IPS-NIHi11 (cell line): ENCODE measurements around the gene LRP1.

ENCODE experiments used
- DNase-seq: peaks from one replicate; pipeline ENCODE4 v3.0.0; 2012; ENCODE audit warnings: mixed read lengths, low spot score

LRP1 gene

DNA sequence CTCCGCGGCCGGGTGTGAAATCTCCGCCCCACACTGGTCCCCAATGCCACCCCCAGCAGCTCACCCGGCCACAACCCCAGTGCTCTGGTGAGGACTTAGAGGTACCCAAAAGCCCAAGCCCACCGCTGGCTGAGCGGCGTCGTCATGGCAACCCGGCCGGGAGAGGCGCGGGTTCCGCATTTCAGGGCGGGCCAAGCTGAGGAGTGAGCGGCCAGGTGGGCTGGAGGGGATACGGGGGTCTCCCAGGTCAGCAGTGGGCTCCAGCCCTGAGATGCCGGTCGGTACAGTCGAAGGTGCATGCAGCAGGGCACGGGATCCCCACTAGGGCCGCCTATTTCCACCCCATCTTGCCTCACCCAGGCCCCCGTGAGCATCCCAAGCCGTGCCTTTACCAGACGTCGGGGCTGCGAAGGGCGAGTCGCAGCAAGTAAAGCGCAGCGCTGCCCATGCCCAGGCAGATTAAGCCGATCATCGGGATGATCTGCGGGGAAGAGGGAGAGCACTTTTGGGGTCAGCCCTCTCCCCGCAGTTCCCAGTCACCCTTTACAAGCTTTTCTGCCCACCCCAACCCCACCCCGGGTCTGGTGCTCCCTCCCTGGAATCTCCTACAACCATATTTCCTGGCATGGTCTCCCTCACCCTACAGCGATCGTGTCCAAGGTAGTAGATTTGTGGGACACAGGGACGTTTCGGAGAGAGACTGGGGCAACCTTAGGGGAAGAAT is 108.1 kb downstream of the LRP1 start:
- DNase-seq = no peak

DNA sequence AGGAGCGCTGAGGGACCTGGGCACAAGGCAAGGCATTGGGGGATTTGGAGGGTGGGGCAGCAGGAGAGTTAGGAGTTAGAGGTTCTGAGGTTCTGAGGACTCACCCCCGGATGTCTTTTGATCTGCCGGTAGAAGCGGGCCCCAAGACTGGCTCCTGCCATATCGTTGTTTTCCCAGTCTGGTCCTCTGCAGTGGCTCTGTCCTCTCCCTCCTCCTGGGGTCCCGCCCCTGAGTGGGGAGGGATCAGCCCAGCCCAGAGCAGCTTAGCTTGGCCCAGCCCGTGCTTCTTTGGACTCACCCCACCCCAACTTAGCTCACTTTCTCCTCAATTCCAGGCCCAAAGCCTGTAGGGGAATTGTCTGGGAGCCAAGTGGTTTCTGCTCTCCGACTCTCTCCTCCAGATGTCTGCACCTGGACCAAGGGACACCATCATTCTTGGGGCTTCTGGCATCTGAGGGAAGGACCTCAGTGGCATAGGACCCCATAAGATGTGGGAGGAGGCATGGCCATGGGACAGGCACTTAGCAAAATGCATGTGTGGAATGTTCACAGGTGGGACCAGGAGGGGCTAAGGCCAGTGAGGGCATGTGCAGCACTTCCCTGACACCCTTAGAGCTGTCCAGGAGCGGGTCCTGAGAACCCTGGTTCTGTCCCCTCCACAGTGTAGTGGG is 108.8 kb downstream of the LRP1 start:
- no peak for DNase-seq

DNA sequence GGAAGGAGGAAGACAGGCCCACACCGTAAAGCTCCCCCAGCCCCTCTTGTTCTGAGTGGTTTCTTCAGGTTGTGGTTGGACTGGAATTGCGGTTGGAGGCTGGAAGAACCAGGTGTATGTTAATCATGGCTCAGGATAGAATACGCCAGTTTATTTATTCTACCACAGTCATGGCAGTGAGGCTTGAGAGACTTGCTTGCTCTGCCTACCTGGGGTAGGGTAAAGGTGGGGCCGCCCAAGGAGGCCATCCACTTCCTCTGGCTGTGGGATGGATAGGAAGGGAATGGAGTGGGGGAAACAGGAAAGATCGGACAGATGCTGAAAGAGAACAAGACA is 109.3 kb downstream of the LRP1 start:
- no peak for DNase-seq

DNA sequence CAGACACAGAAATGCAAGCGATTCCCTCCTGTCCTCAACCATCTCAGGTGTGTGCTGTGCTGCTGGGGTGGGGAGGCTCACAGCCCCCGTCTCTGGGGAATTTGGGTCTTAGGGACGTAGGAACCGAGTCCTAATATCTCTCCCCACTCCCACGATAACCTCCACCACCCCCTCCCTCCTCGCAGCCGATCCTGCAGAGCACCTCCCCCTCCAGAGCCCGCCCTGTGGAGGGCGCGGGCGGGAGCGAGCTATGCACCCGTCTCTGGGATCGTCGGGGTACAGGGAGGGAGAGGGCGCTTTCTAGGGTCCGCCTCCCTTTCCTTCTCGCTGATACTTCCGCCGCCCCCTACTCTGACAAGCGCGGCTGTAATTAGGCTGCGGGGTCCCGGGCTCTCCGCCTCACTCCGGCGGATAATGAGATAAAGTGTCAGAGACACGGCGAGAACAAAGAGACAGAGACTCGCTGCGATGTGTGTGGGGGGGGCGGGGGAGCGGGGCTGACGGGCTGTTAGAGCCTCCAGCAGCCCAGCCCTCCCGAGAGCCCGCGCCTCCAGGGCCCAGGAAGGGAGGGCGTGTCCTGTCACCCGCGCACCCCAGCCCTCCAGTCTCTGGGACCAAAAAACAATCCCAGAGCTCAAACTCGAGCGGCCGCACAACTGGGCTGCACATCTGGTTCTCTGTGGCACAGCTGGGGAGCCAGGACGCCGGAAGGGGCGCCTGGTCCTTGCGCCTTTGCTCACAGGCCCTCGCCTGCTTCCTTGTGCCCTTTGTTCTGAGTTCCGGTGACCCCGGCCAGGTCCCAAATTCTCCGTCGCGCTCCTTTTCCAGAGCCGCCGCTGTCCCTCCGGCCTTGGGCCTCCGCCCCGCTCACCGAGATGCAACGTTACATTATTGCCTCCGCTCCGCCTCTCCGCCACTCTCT is 109.9 kb downstream of the LRP1 start:
- DNase-seq = no peak

DNA sequence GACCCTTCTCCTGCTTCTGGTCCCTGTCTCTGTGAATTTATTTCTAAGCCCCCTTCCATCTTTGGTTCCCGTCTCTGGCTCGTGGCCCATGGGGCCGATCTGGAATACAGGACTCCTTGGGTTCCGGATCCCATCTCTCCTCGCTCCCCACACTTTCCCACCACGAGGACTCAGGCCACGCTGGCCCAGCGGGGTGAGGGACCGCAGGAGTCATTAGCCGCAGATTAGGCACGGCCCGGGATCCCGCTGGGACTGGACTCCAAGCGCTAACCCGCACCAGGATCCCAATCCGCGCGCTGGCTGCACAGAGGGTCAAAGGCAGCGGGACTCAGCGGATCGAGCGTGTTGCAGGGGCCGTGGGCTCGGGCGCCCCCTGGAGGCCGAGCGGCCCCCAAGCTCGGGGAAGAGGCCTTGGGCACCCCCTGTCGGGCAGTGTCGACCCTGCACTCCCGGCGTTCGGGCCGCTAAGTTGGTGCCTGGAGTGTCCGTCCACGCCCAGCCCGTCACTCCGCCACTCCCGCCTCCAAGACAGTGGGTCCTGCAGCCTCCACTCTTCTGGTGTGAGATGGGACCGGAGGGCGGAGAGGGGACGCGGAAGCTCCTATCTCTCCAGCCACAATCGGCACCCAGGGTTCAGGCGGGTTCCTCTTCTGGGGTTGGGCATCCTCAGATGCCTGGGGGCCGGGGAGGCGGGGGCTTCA is 110.7 kb downstream of the LRP1 start:
- DNase-seq = peak; percentile 90

DNA sequence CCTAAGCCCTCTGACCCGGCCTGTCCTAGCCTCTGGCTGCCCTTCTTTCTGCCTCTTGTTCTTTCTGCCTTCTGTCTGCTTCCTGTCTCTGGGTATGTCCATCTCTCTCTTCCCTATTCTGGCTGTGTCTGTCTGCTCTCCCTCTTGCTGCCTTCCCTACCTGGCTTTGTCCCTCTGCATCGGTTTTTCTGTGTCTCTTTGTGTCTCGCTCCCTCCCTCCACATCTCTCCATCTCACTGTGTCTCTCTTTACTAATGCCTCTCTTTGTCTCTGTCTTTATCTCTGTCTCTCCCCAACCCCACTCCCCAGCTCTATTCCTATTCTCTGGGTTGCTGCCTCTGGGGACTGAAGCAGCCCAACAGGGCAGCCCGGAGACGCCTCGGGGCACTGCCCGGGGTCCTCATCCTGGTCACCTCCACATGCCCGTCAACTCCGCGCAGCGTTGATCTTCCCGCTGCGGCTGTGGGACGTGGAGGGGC is 111.3 kb downstream of the LRP1 start:
- DNase-seq = no peak

DNA sequence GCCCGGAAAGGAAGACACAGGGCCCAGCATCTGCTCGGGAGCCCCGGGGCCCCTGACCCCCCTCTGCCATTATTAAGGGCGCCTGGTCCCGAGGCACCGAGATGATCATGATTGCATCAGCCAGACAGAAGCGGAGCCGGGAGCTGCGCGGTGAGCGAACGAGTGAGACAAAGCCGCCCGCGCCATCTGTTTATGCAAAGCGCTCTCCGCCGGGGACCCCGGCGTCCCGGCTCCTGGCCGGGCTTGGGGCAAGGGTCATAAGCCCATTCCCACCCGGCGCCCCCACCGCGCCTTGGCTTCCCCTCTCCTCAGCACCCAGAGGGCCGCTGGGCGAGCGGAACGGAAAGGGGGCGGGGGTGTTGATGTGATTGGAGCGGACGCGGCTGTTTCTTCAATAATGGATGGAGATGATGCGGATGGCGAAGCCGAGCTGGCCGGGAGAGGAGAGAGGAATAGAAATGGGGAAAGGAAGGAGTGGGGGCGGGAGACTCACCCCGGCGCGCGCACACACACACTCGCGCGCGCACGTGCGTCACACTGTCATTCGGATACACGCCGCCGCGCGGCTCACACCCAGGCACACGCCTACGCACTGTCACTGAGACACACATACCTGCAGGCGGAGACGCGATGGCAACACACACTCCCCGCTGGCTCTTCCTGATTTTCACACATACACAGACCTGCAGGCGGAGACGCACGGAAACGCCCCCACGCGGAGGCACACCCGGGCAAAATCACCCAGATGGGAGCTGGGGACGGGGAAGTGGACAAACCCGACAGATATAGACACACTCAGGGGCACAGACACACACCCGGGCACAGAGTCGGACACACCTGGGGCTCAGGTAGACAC is 112.0 kb downstream of the LRP1 start:
- peak; percentile 51 for DNase-seq

DNA sequence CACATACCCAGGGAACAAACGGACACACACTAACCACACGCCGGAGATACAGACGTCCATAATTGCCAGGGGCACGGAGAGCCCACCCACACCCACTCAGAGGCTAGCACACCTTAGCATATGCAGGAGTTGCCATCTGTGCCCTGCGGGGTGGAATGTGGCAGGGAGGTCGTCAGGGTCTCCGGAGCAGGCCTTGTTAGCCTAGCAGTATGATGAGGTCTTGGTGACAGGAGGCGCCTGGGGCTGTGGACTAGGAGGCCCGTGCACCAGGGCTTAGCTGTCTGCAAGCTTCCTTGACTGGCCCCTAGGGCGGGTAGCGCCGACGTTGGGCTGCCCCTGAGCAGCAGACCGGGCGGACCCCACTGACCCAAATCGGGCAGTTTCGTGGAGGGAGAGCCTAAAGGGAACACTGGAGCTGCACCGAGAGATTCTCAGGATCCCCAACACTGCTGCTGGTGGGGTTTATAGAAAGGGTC is 112.7 kb downstream of the LRP1 start:
- peak; percentile 46 for DNase-seq

DNA sequence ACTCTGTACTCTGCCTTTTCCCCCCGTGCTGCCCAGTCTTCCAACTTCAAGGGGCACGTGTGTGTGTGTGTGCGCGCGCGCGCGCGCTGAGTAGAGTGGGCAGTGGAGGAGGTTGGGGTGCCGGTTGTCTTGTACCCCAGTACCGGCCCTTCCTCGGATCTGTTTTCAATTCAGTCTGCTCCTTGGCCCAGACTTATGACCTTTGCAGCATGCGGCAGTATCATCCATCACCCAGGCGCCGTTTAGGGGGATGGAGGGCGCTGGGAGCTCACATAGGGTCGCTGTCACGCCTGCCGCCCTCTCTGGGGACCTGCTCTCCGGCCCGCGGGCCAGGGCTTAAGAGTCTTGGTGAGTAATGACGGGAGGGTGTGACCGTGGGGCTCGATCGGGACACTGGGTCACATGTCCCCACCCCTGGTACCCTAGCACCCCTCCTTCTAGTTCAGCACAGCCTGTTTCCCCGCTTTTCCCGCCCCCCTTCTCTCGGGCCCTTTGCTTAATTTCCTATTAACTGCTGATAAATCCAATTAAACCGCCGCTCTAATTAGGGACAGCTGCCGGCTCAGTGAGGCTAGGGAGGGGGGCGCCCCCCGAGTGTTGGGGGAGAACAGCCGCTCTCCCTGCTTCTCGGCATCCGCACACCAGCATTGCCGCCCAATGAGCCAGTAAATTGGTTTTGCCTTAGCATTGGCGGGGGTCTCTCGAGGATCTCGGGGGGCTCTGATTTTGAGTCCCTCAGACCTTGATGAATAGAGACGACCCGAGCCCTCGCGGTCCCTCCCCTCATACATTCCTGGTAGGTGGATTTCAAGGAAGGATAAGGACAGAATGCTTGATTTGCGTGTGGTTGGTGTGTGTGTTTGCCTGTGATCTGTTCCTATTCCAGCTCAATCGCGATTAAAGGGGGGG is 113.4 kb downstream of the LRP1 start:
- no peak for DNase-seq

DNA sequence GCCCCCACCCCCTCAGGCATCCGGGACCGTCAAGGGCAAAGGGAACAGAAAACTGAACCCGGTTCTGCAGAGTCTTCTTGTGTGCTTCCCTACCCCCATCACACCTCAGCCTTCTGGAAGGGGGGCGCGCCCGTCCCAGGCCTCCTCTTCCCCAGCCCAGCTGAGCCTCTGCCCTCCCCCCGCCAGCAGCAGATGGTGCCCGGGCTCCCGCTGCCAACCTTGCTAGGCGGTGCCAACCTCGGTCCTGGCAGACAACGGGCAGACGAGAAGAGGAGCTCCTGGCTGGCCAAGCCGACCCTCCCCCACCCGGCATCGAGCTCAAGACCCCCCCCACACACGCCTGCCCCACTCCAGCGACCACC is 114.0 kb downstream of the LRP1 start:
- no peak for DNase-seq

DNA sequence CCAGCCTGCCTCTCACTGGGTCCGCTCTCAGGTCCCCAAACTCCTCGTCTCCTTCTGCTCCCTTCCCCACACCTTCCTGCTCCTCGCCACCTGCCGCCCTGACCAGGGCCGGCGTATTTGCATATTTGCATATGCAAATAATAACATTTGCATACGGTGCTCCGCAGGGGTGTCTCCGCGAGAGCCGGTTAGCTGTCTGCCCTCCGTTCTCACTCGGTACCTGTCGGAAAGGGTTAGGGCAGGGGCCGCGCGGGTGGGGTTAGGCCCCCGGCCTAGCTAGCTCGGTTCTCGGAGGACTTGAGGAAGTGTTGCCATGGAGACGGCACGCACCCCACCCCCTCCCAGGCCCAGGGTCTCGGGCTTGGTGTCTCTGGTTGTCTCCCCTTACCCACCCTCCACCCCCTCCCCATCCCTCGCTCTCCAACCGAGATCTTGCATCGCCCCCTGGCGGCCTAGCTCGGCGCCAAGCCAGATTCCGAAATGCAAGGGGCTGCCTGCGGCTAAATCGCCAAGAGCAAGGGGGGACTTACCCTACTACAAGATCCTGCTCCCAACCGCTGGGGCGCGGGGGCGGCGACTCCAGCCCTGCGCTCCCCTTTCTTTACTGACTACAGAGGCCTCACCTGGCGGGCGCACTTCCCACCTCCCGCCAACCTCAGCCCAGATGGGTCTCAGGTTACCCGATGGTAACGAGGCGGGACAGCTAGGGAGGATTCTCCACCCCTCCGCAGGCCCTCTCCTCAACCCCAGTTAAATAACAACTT is 114.6 kb downstream of the LRP1 start:
- peak; percentile 83 for DNase-seq

DNA sequence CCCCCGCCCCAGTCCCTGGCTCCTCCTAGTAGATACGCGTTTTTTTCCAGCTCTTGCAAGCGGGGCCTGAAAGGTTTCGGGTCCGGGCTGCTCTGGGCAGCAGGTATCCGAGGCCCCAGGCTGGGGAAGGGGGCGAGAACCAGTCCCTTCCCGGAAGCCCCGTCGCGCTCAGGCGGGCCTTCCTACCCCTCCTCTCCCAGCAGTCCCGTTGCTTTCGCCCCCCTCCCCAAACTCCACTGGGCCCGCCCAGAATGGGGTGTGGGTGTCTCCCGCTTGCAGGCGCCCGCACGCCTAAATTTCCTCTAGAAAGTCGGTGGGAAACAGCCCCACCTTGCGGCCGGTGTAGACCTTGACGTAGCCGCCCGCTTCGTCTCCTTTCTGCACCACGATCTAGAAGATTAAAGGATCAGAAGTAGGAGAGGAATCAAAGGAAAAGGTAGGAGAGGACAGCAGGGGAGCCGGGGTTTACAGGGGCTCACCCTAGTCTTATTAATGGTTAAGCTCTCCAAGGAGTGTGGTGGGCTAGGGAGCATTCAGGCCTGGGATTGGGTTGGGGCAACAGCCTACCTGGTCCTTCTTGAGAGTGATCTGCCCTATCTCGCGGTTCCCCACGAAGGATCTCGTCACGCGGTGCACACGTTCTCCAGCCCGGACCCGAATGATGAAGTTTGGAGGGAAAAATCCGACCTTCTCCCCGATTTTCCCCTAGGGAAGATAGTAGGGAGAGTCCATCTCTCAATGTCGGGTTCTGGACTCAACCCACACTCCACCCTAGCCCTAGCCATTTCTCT is 115.4 kb downstream of the LRP1 start:
- DNase-seq = peak; percentile 88

DNA sequence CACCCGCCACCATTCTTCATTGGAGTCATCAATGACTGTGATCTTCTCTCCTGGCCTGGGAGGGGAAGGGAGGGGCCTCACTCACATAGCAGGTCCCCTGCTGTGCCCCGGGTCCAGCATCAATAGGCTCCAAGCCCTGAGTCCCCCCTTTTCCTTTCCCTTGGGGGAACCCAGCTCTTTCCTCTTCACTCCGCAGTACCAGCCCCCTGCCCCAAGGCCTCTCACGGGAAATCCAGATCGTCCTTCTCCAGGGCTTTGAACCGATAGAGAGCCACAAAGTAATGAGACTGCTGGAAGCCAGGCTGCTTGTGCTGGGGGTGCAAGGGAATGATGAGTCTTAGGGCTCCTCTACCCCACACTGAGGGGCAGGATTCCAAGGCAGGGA is 116.0 kb downstream of the LRP1 start:
- DNase-seq = no peak

DNA sequence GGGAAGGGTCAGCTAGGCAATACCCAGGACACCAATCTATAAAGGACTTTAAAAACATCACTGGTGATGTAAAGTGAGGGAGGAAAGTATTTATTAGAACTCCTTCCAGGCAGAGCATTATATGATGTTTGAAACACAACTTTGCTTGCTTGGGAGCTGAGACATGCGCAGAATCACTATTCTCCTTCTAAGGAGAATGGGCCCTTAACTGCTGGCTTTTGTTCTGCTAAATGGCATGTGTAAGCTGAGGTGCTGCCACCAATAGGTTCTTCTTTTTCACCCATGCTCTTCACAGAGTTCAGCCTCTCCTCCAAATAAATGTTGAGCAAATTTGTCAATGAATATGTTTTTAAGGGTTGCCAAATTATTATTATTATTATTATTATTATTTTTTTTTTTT is 118.8 kb downstream of the LRP1 start:
- no peak for DNase-seq

DNA sequence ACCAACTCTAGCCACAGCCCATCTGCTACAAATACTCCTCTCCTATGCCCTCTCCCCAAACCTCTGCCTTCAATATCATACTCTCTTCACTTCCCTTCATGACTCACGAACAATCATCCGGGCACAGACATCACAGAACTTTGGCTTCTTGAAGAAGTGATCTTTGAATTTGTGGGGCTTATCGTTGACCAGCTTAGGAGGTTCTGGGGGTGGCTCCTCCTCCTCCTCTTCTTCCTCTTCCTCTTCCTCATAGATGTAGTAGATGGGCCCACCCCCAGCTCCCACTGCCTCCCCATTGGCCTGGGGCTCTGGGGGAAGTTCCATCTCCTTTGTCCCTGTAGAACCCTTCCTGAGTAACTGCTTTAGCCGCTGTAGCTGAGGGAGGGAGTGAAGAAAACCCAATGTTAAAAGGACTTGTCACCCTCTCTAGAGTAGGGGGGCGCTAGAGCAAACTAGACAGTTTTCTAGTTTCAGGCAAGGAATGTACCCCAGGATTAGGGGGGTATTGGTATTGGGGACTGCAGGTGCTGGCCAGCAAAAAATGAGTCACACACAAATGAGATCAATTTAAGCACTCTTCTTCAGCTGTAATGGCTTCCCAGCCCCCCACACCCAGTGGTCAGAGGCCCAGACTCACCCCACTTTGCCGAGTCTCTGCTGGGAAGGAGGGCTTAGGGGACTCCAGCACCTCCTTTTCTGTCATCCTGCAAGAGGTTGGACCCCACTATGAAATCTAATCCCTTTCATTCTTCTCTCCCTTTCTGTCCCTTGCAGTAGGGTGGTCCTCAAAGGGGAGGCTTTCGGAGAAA is 120.9 kb downstream of the LRP1 start:
- no peak for DNase-seq

DNA sequence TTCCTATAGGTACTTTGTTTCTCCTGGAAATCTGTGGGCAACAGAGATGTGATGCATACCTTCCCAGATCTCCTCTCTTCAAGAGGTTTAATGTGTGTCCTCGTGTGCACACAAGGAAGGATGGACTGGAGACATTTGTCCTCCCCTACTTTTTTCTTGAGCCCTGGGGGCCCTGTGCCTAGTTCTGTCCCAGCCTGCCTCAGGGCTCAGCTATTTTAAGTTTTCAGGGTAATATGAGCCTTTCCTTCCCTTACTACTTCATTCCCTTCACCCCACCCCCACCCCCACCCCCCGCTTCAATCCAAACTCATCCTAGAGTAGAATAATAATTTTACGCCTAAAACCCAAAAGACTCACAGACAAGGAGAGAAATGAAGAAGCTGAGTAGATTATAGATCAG is 122.3 kb downstream of the LRP1 start:
- no peak for DNase-seq

DNA sequence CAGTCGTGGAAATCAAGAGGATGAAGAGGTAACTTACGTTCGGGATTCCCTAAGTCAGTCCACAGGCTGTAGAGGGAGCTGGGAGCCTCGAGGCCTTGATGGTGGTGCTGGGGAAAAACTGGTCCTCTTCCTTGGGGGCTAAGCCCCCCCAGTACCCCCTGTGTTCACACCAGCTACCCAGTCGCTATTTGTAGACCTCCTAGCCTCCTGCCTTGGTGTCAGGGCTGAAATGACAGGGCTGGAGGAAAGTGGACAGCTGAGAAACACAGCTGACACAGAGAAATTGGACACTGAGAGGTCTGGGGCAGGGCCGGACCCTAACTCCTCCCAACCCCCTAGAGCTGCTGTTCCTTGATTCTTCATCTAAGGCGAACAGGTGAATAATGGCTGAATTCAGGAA is 122.7 kb downstream of the LRP1 start, which contains the start of gene STAC3:
TSS of gene STAC3 (minus strand) at position 232 of the 400 bp plus-strand sequence. CDS start 1,551 bp downstream, outside the sequence.
- no peak for DNase-seq
